ENCODE results near the gene BIRC2.

Gene BIRC2

GRCh38 chr11:102343809-102344208 lies 3.2 kb upstream of the BIRC2 start:
- no peak for TF ChIP-seq EZH2phosphoT487 (IDR thresholded peaks at IDR 0.05; ENCODE audit: borderline replicate concordance, low read length)
- no peak for TF ChIP-seq CTCF (IDR thresholded peaks at IDR 0.05; ENCODE audit: low read depth, low read length, poor library complexity, severe bottlenecking)
- H3K9me2 ChIP-seq (replicated peaks; ENCODE audit: control insufficient read depth, low read length) = no peaks in the 10 kb centered on the region
- no peaks in the 10 kb centered on the region for H3K9me3 ChIP-seq (ENCODE audit: control insufficient read depth, insufficient read depth, low read length)
- no peaks in the 10 kb centered on the region for H4K20me1 ChIP-seq (ENCODE audit: control insufficient read depth, insufficient read depth, low read depth, low read length)
- H3K4me3 ChIP-seq (ENCODE audit: low read length) = no peak overlapping the region
- H3F3A ChIP-seq (ENCODE audit: control insufficient read depth, insufficient read depth) = peaks cover 15% of the 10 kb centered on the region; the same call in 1 of the 2 replicates
- peaks cover 26% of the 10 kb centered on the region for H3K79me2 ChIP-seq (ENCODE audit: control insufficient read depth, low read length)
- H3K27me3 ChIP-seq (ENCODE audit: control insufficient read depth, low read length) = no peaks in the 10 kb centered on the region; the same call in 1 of the 2 replicates
- no peak overlapping the region for H3K27ac ChIP-seq (ENCODE audit: low read depth, low read length)
- no peak overlapping the region for H3K4me2 ChIP-seq (ENCODE audit: low read length)
- peaks cover 39% of the 10 kb centered on the region for H3K4me1 ChIP-seq (ENCODE audit: control insufficient read depth, low read length)
- H3K36me3 ChIP-seq (ENCODE audit: control insufficient read depth, low read length) = peaks cover 12% of the 10 kb centered on the region; the same call in 1 of the 2 replicates

- peak overlapping the region; percentile 81; the same call in 1 of the 2 replicates for H3K27ac ChIP-seq (ENCODE audit: low read depth, low read length)
Observed at GRCh38 chr11:102345904-102346303, 1.1 kb upstream of the BIRC2 start.

GRCh38 chr11:102346456-102346747 lies 612 bp upstream of the BIRC2 start:
- Histone ChIP-seq H3K27me3 (ENCODE audit: control insufficient read depth, low read length) (no peaks in the 10 kb centered on the region; the same call in 1 of the 2 replicates), H3K9me2 (replicated peaks; ENCODE audit: control insufficient read depth, low read length) (no peaks in the 10 kb centered on the region), H3K36me3 (ENCODE audit: control insufficient read depth, low read length) (peaks cover 27% of the 10 kb centered on the region), H3F3A (ENCODE audit: control insufficient read depth, insufficient read depth) (peaks cover 15% of the 10 kb centered on the region; the same call in 1 of the 2 replicates), H3K27ac (ENCODE audit: low read depth, low read length) (peak overlapping the region; percentile 81), H3K4me2 (ENCODE audit: low read length) (peak overlapping the region; percentile 88), H3K79me2 (ENCODE audit: control insufficient read depth, low read length) (peaks cover 43% of the 10 kb centered on the region), H4K20me1 (ENCODE audit: control insufficient read depth, insufficient read depth, low read depth, low read length) (no peaks in the 10 kb centered on the region), H3K9me3 (ENCODE audit: control insufficient read depth, insufficient read depth, low read length) (no peaks in the 10 kb centered on the region), H3K4me3 (ENCODE audit: low read length) (peak overlapping the region; percentile 91), H3K4me1 (ENCODE audit: control insufficient read depth, low read length) (peaks cover 51% of the 10 kb centered on the region)
- TF ChIP-seq CTCF (IDR thresholded peaks at IDR 0.05; ENCODE audit: low read depth, low read length, poor library complexity, severe bottlenecking) (no peak), EZH2phosphoT487 (IDR thresholded peaks at IDR 0.05; ENCODE audit: borderline replicate concordance, low read length) (no peak)

More at GRCh38 chr11:102345904-102346303, 1.1 kb upstream of the BIRC2 start:
- Histone ChIP-seq H3K79me2 (ENCODE audit: control insufficient read depth, low read length) (peaks cover 43% of the 10 kb centered on the region), H3K36me3 (ENCODE audit: control insufficient read depth, low read length) (peaks cover 26% of the 10 kb centered on the region), H3K27me3 (ENCODE audit: control insufficient read depth, low read length) (no peaks in the 10 kb centered on the region; the same call in 1 of the 2 replicates), H3K4me1 (ENCODE audit: control insufficient read depth, low read length) (peaks cover 51% of the 10 kb centered on the region), H3K4me2 (ENCODE audit: low read length) (peak overlapping the region; percentile 88), H3K4me3 (ENCODE audit: low read length) (peak overlapping the region; percentile 91), H4K20me1 (ENCODE audit: control insufficient read depth, insufficient read depth, low read depth, low read length) (no peaks in the 10 kb centered on the region), H3F3A (ENCODE audit: control insufficient read depth, insufficient read depth) (peaks cover 15% of the 10 kb centered on the region; the same call in 1 of the 2 replicates), H3K9me2 (replicated peaks; ENCODE audit: control insufficient read depth, low read length) (no peaks in the 10 kb centered on the region), H3K9me3 (ENCODE audit: control insufficient read depth, insufficient read depth, low read length) (no peaks in the 10 kb centered on the region)
- no peak for TF ChIP-seq CTCF (IDR thresholded peaks at IDR 0.05; ENCODE audit: low read depth, low read length, poor library complexity, severe bottlenecking)
- no peak for TF ChIP-seq EZH2phosphoT487 (IDR thresholded peaks at IDR 0.05; ENCODE audit: borderline replicate concordance, low read length)
